Measurements from ENCODE around the gene ZFYVE1. TPM values are rescaled to one million over a fixed set of nuclear protein-coding genes. Genes with fewer than 3 reads are reported as not detected.

The ZFYVE1 gene
- total and polyA plus RNA-seq, 2 of the 13 experiments (the other 11 are each of a cell fraction or from before 2014, with no cell fraction given), result 2.6 to 5.3 TPM

GRCh38 chr14:72986214-72986613 lies 40.7 kb downstream of the ZFYVE1 start:
- Histone ChIP-seq H2AFZ (ENCODE audit: low read length) (no peak overlapping the region), H3K9me3 (ENCODE audit: low read length) (no peaks in the 10 kb centered on the region), H3K4me1 (ENCODE audit: insufficient read depth, low read length) (no peaks in the 10 kb centered on the region), H3K4me2 (ENCODE audit: low read depth, low read length) (no peak overlapping the region), H3K27me3 (ENCODE audit: control insufficient read depth in 1 of 2, insufficient read depth in 2 of 2, low read length in 2 of 2) (no peaks in the 10 kb centered on the region), H4K20me1 (ENCODE audit: insufficient read depth, low read length) (no peaks in the 10 kb centered on the region), H3K27ac (ENCODE audit: extremely low read length, insufficient read depth, low read length) (no peak overlapping the region), H3K79me2 (ENCODE audit: insufficient read depth, low read length) (no peaks in the 10 kb centered on the region), H3K9ac (ENCODE audit: insufficient read depth, low read depth, low read length) (no peak overlapping the region), H3K4me3 (replicated peaks in 1 of 3; ENCODE audit: insufficient read depth in 1 of 3, low read depth in 2 of 3, low read length in 3 of 3) (no peak overlapping the region), H3K36me3 (replicated peaks in 1 of 2; ENCODE audit: control insufficient read depth in 1 of 2, insufficient read depth in 2 of 2, low read length in 2 of 2) (peaks cover 0 to 2% of the 10 kb centered on the region in 2 experiments; a peak in 1 of 5 replicates)
- 76% methylated on average over 3 of the region's 3 CpGs for WGBS (ENCODE audit: low lambda C conversion rate)
- no peak for TF ChIP-seq TFE3 (CRISPR knock-in tag; IDR thresholded peaks at IDR 0.05)
- no peak for TF ChIP-seq ZFP41 (CRISPR knock-in tag; IDR thresholded peaks at IDR 0.05; ENCODE audit: borderline replicate concordance)
- no peak for TF ChIP-seq ISL2 (CRISPR knock-in tag; IDR thresholded peaks at IDR 0.05)
- no peak for TF ChIP-seq ZNF644 (CRISPR knock-in tag; IDR thresholded peaks at IDR 0.05; ENCODE audit: low read depth)
- TF ChIP-seq ZNF101 (CRISPR knock-in tag; IDR thresholded peaks at IDR 0.05; ENCODE audit: borderline replicate concordance, low read depth), result no peak
- in situ Hi-C loops (cut with HindIII; ENCODE audit: extremely low pct_ligation_motif_present, low pct_unique_long_range_greater_than_20kb), result no loop called here
- ChIA-PET POLR2A (no interaction called here), CTCF (ENCODE audit: low intra/inter-chr PET ratio, low total read pairs) (no interaction called here)
- intact Hi-C loops (cut with micrococcal nuclease; ENCODE audit: unreplicated experiment), result no loop called here
- ATAC-seq (no peak), DNase-seq (ENCODE audit: low spot score) (no peak), FAIRE-seq (no peak)
- BruUV-seq (replicated peaks), result no TSS peak

GRCh38 chr14:72982146-72982708 lies 44.7 kb downstream of the ZFYVE1 start:
- 95% methylated on average over 3 of the region's 3 CpGs for WGBS (ENCODE audit: low lambda C conversion rate)
- no peak overlapping the region for H2AFZ ChIP-seq (ENCODE audit: low read length)
- TF ChIP-seq POGZ (CRISPR knock-in tag; IDR thresholded peaks at IDR 0.05), result no peak
- TF ChIP-seq ZNF234 (CRISPR knock-in tag; conservative IDR thresholded peaks at IDR 0.05), result no peak
- no peak for TF ChIP-seq FOXO1 (CRISPR knock-in tag; IDR thresholded peaks at IDR 0.05)
- TF ChIP-seq HNF4A (CRISPR knock-in tag; IDR thresholded peaks at IDR 0.05), result no peak
- TF ChIP-seq MED13 (CRISPR knock-in tag; IDR thresholded peaks at IDR 0.05), result no peak
- no peak for TF ChIP-seq ZNF770 (CRISPR knock-in tag; IDR thresholded peaks at IDR 0.05)
- no peak for TF ChIP-seq ZNF496 (CRISPR knock-in tag; IDR thresholded peaks at IDR 0.05; ENCODE audit: insufficient replicate concordance)
- no peak for TF ChIP-seq GRHL1 (CRISPR knock-in tag; conservative IDR thresholded peaks at IDR 0.05)
- H3K27ac ChIP-seq (ENCODE audit: extremely low read length, insufficient read depth, low read length), result no peak overlapping the region
- H3K4me2 ChIP-seq (ENCODE audit: low read depth, low read length), result no peak overlapping the region
- no peak overlapping the region for H3K4me3 ChIP-seq (replicated peaks in 1 of 3; ENCODE audit: insufficient read depth in 1 of 3, low read depth in 2 of 3, low read length in 3 of 3)
- intact Hi-C loops (cut with micrococcal nuclease; ENCODE audit: unreplicated experiment), result no loop called here
- no peaks in the 10 kb centered on the region for H3K27me3 ChIP-seq (ENCODE audit: control insufficient read depth in 1 of 2, insufficient read depth in 2 of 2, low read length in 2 of 2)
- POLR2A ChIA-PET, result no interaction called here
- no peak overlapping the region for H3K9ac ChIP-seq (ENCODE audit: insufficient read depth, low read depth, low read length)
- BruUV-seq (replicated peaks), result no TSS peak
- no peak for ATAC-seq
- CTCF ChIA-PET (ENCODE audit: low intra/inter-chr PET ratio, low total read pairs), result no interaction called here
- H3K36me3 ChIP-seq (replicated peaks in 1 of 2; ENCODE audit: control insufficient read depth in 1 of 2, insufficient read depth in 2 of 2, low read length in 2 of 2), result peaks cover 0 to 8% of the 10 kb centered on the region in 2 experiments; a peak in 3 of 5 replicates
- FAIRE-seq, result no peak
- DNase-seq (ENCODE audit: low spot score), result no peak
- H3K79me2 ChIP-seq (ENCODE audit: insufficient read depth, low read length), result no peaks in the 10 kb centered on the region
- H4K20me1 ChIP-seq (ENCODE audit: insufficient read depth, low read length), result no peaks in the 10 kb centered on the region
- H3K4me1 ChIP-seq (ENCODE audit: insufficient read depth, low read length), result no peaks in the 10 kb centered on the region
- in situ Hi-C loops (cut with HindIII; ENCODE audit: extremely low pct_ligation_motif_present, low pct_unique_long_range_greater_than_20kb), result no loop called here
- no peaks in the 10 kb centered on the region for H3K9me3 ChIP-seq (ENCODE audit: low read length)

All from HepG2 (cell line).